Astrocyte of the hippocampus (primary cell): ENCODE data around the gene FBXO42.

Source experiments
- DNase-seq: peaks from one replicate; pipeline ENCODE4 v3.0.0; 2011; ENCODE audit warnings: low read depth, low spot score

The FBXO42 gene

DNA sequence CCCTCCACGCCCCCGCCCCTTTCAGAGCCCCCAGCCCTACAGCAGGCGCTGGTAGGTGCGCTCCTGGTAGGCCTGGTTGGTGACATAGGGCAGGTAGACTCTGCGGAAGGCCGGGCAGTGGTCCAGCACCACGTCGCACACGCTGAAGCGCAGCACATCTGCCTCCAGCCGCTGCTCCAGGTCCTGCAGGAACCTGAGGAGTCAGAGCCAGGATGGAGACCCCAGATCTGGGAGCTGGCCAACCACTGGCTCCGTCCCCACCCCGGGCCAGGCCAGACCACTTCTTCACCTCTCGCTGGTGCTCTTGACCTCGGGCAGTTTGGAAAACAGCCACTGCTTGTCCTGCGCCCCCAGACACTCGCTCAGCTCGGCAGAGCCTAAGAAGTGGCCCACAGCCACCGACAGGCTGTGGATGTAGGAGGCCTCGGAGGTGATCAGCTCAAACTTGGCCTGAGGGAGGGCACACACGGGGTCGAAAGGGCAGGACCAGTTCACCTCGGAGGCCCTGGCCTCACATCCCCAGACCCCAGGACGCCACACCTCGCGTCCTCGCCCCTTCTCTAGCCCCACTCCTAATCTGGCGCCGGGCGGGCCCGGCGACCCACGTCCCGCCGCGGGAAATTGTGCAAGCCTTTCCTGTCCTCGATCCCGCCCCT lies 146.3 kb downstream of the FBXO42 start:
- no peak for DNase-seq

DNA sequence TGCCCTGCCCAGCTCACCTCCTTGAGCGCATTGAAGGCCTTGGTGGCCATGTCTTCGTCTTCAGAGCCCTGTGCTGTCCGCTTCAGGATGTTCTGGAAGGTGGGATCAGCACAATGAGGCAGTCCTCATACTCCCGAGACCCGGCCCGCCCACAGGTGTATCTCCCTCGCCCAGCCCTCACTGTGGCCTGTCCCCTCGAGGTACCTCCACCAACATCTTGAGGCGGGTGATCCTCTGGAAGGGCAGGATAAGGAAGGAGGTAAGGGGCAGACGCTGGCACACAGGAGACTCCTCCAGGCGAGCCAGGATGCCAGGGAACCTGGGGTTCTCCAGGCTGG lies 147.0 kb downstream of the FBXO42 start:
- DNase-seq = no peak

DNA sequence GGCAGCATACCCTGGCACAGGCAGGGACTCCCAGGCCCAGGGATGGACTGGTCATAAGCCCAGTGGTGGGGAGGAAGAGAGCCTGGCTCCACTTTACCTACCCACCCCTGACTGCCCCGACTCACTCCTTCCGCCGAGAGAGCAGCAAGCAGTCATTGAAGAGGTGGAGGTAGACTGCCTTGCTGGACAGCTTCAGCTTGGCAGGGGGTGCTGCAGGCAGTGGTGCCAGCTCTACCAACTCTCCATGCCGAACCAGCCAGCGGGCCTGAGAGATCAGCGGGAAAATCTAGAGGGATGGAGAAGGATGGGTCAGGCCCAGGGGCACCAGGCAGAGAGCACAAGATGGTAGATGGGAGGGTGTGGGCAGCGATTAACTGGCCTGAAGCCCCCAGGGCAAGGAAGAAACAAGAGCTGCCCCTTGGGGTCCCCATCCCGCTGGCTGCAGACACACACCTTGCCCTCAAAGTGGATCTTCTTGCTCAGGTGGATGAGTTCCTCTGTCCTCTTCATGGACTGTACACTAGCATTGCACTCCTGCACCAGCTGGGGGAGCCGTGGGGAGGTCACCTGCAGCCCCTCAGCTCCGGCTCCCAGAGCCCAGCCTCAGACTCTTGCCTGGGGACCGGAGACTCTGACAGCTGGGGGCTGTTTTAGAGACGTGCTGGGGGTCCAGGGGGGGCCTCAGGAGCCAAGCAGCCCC lies 147.5 kb downstream of the FBXO42 start:
- DNase-seq = no peak

DNA sequence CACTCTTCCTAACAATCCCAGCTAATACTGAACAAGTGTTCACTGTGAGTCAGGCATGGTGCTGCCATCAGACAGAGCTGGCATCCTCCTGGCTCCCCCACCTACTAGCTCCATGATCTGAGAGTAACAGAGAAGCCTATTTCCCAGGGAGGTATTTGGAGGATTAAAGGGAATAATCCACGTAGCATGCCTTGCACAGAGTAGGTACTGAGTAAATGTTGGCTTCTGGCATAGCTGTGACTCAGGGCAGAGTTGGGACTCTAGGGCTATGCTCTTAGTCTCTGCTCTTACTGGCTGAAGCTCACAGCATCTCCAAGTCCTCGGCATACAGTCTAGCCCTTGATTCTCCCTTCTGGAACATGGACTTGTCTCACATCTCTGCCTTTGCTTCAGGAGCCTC lies 148.1 kb downstream of the FBXO42 start:
- DNase-seq = no peak

DNA sequence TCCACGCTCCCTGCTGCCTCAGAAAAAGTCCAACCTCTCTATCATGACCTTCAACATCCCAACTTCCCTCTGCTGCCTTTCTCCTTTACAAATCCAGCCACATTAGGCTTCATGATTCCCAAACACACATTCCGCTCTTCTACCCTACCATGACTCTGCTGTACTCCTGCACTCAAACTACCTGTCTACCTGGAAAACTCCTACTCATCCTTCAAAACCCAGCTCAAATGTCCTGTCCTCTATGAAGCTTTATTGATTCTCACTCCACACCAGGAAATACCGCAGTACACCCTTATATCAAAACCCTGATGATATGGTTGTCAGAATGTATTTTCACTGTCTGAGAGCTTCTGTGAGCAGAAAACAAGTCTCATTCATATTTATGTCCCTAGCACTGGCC lies 148.7 kb downstream of the FBXO42 start:
- DNase-seq = no peak

DNA sequence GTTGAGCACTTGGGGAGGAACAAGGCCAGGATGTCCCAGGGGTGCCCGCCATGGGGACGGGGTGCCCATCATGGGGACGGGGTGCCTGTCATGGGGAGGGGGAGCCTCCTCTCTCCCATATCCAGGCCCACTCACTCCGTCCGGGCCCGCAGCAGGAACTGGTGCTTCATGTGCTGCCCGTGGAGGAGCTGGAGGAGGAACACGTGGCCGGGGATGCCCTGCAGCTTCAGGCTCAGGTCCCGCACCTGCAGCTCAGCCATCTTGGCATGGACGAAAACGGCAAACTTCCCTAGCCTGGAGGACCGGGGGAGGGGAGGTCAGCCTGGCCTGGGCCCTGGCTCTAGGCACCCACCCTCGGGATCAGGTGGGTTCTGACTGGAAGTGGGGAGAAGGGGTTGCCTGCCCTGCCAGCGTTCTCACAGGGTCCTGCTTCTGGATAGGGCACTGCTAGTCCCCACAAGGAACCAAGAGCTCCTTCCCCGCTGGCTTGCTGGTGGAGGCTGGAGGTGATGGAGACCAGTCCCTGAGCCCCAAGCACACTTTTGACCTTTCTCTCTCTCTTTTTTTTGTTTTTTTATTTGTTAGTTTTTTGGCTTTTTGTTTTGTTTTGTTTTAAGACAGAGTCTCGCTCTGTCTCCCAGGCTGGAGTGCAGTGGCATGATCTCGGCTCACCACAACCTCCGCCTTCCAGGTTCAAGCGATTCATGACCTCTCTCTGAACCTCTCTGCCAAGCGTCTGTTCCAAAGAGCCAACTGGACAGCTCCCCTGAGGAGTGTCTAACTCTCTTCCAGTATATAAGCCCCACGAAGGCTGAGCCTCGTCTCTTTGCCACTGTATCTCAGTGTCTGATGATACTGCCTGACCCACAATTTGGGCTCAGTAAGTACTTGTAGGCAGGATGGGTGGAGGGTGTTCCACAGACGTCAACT lies 149.7 kb downstream of the FBXO42 start:
- no peak for DNase-seq

DNA sequence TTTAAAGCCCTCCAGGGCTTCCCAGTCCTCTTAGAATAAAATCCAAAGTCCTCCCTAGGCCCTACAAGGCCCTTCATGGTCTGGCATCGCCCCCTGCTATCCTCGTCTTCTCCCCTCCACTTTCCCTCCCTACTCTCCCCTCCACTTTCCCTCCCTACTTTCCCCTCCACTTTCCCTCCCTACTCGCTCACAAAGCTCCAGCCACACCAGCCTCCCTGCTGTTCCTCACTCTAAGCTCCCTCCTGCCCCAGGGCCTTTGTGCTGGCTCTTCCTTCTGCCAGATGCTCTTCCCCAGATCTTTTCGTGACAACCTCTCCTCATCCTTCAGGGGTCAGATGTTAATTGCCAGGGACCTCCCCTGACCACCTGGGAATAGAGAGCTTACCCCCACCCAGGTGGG lies 152.6 kb downstream of the FBXO42 start:
- no peak for DNase-seq

DNA sequence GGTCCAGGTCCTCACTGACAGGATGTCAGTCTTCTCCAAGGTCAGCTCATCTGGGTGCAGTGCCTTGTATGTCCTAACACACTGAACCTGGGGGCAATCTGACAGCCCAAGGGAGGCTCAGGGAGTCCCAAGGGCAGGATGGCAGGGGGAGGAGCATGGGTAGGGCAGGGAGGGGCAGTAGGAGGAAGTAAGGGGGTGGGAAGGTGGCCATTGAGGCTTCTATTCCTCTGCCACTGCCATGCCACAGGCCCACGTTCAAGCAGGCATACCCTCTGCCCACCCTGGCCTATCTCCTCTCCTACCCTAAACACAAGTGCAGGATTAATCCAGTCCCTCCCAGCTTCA lies 153.2 kb downstream of the FBXO42 start:
- DNase-seq = no peak

DNA sequence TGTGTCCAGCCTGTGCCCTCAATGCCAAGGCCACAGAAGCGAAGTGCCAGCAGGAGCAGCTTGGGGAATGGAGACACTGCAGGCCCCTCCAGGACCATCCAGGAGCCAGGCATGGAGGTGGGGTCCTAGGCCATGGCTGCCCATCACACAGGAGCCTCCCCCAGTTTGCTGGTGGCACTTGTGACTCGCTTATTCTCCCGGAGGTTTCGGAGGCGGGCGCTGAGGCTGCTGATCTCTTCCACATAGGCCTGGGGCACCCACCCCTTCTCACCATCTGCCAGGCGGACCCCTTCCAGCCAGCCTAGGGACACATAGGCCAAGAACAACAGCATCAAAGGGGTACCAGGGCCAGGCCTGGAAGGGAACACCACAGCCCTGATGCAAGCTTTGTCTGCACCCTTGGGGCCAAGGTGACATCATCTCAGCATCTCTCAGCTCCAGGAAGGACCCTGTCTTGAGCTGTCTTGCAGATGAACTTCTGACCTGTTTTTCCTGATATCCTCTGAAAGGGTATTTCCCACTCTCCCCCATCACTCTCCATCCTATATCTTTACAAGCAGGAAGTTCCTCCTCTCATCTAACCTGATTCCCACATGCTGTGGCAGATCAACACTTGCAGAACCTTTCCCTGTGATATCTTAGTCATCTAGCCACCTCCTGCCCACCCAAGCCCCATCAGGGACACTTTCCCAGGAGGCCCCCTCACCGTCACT lies 153.7 kb downstream of the FBXO42 start:
- no peak for DNase-seq

DNA sequence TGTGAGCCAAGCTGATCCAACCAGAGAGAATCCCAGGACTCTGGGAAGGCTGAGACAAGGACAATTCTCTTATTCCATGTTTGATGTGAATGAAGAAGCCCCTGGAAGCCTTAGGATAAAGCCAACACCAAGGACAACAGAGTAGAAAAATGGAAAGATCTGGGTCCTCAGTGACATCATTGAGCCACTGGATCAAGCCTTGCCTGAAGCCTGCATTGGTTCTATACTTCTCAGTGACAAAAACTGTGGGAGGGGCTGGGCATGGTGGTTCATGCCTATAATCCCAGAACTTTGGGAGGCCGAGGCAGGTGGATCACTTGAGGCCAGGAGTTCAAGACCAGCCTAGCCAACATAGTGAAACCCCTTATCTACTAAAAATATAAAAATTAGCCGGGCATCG lies 155.4 kb downstream of the FBXO42 start:
- DNase-seq = no peak
